Osteocyte (in vitro differentiated cells): ENCODE measurements around the gene MXD1. TPM values are rescaled to one million over a fixed set of nuclear protein-coding genes. Genes with fewer than 3 reads are reported as not detected.
A peak's percentile ranks its signal among the peaks of the same experiment; 100 is the strongest.

Source experiments
- DNase-seq: peaks from one replicate; pipeline ENCODE4 v3.0.0; 2021; ENCODE audit warnings: mixed read lengths; ENCODE audit not compliant: unreplicated experiment; ENCODE audit errors: extremely low spot score
- H3K27ac Mint-ChIP-seq: one replicate; pipeline ENCODE4 v1.8.0; 2021; ENCODE audit warnings: mild to moderate bottlenecking, mixed read lengths; ENCODE audit not compliant: unreplicated experiment
- H3K27me3 Mint-ChIP-seq: one replicate; pipeline ENCODE4 v1.8.0; 2021; ENCODE audit warnings: mixed read lengths; ENCODE audit not compliant: unreplicated experiment
- H3K36me3 Mint-ChIP-seq: one replicate; pipeline ENCODE4 v1.8.0; 2021; ENCODE audit warnings: mixed read lengths; ENCODE audit not compliant: unreplicated experiment
- H3K4me1 Mint-ChIP-seq: one replicate; pipeline ENCODE4 v1.8.0; 2021; ENCODE audit warnings: mixed read lengths; ENCODE audit not compliant: unreplicated experiment
- H3K4me3 Mint-ChIP-seq: one replicate; pipeline ENCODE4 v1.8.0; 2021; ENCODE audit warnings: mild to moderate bottlenecking, moderate library complexity, mixed read lengths; ENCODE audit not compliant: unreplicated experiment
- H3K9me3 Mint-ChIP-seq: one replicate; pipeline ENCODE4 v1.8.0; 2021; ENCODE audit warnings: mixed read lengths; ENCODE audit not compliant: unreplicated experiment
- CTCF ChIP-seq: fragments of 200-600 bp; sonication (generic); IDR thresholded peaks from 2 replicates; pipeline ENCODE4 v1.5.0; 2021; ENCODE audit warnings: antibody characterized with exemption, mild to moderate bottlenecking, moderate library complexity
- total RNA-seq: library from RNA; stranded (reverse); gene quantifications from 2 replicates; pipeline ENCODE4 v1.2.1, GENCODE V29; 2021

MXD1 gene
- total RNA-seq, 1 donor from 2014 or later, result 8.2 TPM

GRCh38 chr2:69933839-69934613 is 19.1 kb downstream of the MXD1 start:
- Mint-ChIP-seq H3K36me3 (peaks cover 29% of the 10 kb centered on the region), H3K4me3 (peak overlapping the region; percentile 6), H3K27ac (peak overlapping the region; percentile 84), H3K9me3 (no peaks in the 10 kb centered on the region), H3K4me1 (peaks cover 16% of the 10 kb centered on the region), H3K27me3 (no peaks in the 10 kb centered on the region)
- DNase-seq, result no peak
- TF ChIP-seq CTCF, result no peak

- H3K27me3 Mint-ChIP-seq, result no peaks in the 10 kb centered on the region
- peak overlapping the region; percentile 6 for H3K4me3 Mint-ChIP-seq
- H3K36me3 Mint-ChIP-seq, result peaks cover 33% of the 10 kb centered on the region
- no peaks in the 10 kb centered on the region for H3K9me3 Mint-ChIP-seq
- no peak for DNase-seq
- no peak for TF ChIP-seq CTCF
- H3K27ac Mint-ChIP-seq, result peak overlapping the region; percentile 84
- peaks cover 16% of the 10 kb centered on the region for H3K4me1 Mint-ChIP-seq
These were observed 19.7 kb downstream of the MXD1 start for GRCh38 chr2:69934614-69934908.

DNA sequence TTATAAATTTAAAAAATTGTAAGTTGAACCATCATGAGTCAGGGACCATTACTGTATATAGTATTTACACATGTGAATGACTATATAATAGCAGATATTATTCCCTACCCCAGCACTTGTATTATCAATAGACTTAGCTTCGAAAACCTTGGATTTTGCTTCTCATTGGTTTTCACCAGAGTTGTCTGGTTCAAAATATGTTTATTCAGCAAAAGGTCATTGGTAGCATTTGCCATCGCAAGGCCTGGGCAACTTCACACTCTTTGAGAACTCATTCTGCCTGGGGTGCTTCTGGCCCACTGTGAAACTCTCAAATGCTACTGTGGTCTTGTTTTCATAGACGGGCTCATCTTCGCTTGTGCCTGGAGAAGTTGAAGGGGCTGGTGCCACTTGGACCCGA is 20.1 kb downstream of the MXD1 start:
- TF ChIP-seq CTCF, result no peak
- Mint-ChIP-seq H3K9me3 (no peaks in the 10 kb centered on the region), H3K4me1 (peaks cover 16% of the 10 kb centered on the region)

DNA sequence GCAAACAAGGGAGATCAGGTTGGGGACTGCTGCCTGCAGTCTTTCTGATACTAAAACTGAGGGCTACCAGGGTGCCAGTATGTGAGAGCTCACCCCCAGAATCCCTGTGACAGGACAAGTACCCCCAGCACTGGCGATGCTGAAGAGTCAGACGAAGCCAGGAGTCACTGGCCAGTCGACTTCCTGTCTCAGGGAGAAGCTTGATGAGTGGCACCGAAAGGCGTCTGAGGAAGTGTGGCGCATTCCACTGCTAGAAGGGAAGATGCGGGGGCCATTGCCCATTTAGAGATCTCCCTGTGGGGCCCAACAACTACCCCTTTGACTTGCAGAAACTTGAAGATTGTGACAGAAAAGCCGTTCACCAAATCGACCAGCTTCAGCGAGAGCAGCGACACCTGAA is 22.0 kb downstream of the MXD1 start:
- TF ChIP-seq CTCF, result no peak

More for the DNA sequence above, 20.1 kb downstream of the MXD1 start:
- H3K4me3 Mint-ChIP-seq, result no peak overlapping the region
- no peak for DNase-seq
- H3K36me3 Mint-ChIP-seq, result peaks cover 36% of the 10 kb centered on the region
- no peaks in the 10 kb centered on the region for H3K27me3 Mint-ChIP-seq
- H3K27ac Mint-ChIP-seq, result no peak overlapping the region

DNA sequence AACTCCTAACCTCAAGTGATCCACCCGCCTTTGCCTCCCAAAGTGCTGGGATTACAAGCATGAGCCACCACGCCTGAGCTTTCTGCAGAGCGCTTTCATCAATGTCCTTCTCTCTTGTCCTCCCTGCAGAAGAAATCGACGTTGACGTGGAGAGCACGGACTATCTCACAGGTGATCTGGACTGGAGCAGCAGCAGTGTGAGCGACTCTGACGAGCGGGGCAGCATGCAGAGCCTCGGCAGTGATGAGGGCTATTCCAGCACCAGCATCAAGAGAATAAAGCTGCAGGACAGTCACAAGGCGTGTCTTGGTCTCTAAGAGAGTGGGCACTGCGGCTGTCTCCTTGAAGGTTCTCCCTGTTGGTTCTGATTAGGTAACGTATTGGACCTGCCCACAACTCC is 23.1 kb downstream of the MXD1 start:
- Mint-ChIP-seq H3K4me3 (no peak overlapping the region), H3K27ac (no peak overlapping the region), H3K4me1 (peaks cover 12% of the 10 kb centered on the region), H3K27me3 (no peaks in the 10 kb centered on the region), H3K36me3 (peaks cover 41% of the 10 kb centered on the region), H3K9me3 (no peaks in the 10 kb centered on the region)
- no peak for DNase-seq
- no peak for TF ChIP-seq CTCF

More for the DNA sequence above, 22.0 kb downstream of the MXD1 start:
- Mint-ChIP-seq H3K4me1 (peaks cover 16% of the 10 kb centered on the region), H3K27ac (no peak overlapping the region), H3K27me3 (no peaks in the 10 kb centered on the region), H3K36me3 (peaks cover 44% of the 10 kb centered on the region), H3K9me3 (no peaks in the 10 kb centered on the region), H3K4me3 (no peak overlapping the region)
- no peak for DNase-seq
